GM18951 (cell line): ENCODE data around the gene TTC16.

Source experiments
- POLR2A ChIP-seq: IDR thresholded peaks from 4 replicates; pipeline ENCODE4 v1.6.1; 2011; ENCODE audit warnings: mild to moderate bottlenecking; ENCODE audit not compliant: insufficient read length, insufficient read depth; ENCODE audit errors: extremely low read depth
- in situ Hi-C: fragments of 300-500 bp; cut with MboI; formaldehyde crosslinking; loops from one replicate; pipeline ENCODE4 v1.12.0; 2022; ENCODE audit warnings: low sequenced_read_pairs, mixed read lengths, inconsistent platforms; ENCODE audit not compliant: unreplicated experiment

Gene TTC16

DNA sequence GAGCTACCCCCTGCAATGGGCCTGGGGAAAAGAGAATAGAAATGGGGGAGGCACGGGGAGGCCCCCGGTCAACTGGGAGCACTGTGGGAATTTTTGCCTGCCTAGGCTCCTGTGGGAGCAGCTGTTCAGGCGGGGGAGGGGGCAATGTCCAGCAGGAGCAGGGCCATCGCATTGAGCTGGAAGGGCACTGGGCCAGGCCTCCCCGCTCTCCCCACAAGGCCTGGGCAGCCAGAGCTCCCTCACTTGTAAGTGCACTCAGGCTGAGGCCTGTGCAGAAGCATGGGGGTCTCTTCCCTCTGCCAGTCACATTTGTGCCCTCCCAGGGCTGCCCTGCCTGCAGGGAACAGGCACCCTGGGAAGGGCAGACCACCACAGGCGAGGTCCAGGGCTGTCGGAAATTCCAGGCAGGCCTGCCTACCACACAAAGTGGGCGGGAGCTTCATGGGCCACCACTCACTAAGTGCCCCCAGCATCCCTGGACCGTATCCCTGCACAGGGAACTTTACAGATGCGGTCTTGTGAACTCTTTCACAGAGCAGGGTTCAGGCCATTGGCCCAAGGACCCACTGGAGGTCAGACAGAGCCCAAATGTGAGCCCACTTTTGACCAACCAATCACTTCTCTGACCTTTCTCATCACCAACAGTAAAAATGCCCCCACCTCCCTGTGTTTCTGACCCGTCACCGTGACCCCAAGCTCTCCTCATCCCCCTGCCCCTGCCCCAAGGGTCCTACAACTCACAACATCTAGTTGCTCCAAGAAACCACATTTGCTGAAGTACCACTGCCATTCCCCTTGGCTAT, 10.1 kb upstream of the TTC16 start:
- in situ Hi-C loops: no loop called here
- no peak for TF ChIP-seq POLR2A

DNA sequence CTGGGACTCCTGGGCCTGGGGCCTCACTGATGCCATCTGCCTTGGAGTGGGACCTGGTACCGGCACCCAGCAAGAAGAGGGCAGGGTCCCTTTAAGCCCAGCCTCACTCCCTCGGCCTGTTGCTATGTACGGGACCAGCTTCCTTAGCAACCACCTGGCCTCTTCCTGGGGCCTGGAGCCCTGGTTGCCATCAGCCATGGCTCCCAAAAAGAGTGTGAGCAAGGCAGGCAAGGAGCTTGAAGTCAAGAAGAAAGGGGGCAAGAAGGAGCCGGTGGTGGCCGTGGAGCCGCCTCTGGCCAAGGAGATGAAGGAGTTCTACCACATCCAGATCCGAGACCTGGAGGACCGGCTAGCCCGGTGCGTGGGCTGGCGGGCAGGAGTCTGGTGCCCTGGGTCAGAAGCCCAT, 9.0 kb upstream of the TTC16 start, which contains the start of gene CFAP157:
Gene CFAP157 (plus strand): TSS at position 153 of the 406 bp plus-strand sequence. CDS start 44 bp downstream, at position 197.
- no peak for TF ChIP-seq POLR2A
- in situ Hi-C loops: no loop called here

DNA sequence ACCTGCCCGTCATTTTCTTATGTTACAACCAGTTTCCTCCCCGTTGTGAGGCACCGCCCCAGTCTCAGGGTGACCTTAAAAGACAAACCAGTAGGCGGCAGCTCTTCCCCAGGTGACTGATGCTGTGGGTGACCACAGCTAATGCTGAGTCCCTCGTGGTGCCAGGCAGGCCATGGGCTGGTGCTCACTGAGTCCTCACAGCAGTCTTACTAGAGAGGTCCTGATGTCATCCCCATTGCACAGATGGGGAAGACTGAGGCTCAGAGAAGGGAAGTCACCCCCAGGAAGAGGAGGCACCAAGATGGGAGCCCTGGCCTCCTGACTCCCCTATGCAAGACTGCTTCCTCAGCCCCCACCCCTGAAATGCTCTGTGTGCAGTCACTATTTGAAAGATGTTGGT, 8.1 kb upstream of the TTC16 start:
- no peak for TF ChIP-seq POLR2A
- in situ Hi-C loops: no loop called here

DNA sequence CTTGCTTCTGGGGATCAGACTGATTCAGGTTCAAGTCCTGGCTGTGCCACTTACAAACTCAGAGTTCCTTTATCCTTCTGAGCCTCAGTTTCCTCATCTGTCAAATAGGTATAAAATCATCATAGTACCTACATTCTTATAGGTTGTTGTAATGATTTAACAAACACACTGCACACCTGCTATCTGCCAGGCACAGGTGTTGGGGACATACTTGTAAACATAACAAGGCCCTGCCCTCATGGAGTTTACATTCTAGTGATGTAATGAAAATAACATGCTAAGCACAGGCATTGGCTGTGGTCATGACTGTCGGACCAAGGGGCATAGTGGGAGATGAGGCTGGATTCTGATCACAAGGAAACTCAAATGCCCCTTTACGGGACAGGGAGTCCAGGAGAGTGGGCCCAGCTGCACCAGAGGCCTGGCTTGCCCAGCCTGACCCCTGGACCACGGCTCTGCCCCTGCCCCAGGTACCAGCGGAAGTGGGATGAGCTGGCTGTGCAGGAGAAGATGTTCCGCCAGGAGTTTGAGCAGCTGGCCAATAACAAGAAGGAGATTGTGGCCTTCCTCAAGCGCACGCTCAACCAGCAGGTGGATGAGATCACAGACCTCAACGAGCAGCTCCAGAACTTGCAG, 6.8 kb upstream of the TTC16 start:
- in situ Hi-C loops: no loop called here
- TF ChIP-seq POLR2A: no peak

DNA sequence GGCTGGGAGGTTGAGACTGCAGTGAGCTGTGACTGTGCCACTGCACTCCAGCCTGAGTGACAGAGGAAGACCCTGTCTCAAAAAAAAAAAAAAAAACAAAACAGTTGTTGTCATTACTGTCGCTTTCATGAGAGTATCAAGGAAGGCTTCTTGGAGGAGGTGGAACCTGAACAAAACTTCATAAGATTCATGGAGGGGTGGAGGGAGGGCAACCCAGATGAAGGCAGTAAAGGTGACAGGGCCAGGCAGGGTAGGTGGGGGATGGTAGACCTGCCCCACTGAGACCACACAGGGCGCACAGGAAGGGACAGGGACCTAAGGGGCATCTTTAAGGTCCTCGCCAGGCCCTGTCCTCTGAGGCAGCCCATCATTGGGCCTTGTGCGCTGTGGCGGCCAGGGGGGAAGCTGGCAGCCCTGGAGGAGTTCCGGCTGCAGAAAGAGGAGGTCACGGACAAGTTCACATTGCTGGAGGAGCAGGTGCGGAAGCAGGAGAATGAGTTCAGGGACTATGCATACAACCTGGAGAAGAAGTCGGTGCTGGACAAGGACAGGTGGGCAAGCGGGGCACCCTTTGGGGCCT, 5.6 kb upstream of the TTC16 start:
- no peak for TF ChIP-seq POLR2A
- in situ Hi-C loops: no loop called here

DNA sequence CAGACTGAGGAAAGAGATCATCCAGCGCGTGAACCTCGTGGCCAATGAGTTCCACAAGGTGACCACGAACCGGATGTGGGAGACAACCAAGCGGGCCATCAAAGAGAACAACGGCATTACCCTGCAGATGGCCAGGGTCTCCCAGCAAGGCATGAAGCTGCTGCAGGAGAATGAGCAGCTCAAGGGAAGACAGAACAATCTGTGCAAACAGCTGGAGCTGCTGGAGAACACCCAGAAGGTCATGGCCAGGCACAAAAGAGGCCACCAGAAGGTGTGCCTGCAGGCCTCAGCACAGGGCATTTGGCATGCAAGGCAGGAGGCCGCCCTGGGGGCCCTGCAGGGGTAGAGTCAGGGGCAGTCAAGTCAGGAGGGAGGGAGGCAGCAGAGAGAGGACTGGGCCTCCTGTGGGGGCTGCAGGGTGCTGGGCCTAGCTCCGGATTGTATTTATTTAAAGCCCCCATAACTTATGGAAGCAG, 4.6 kb upstream of the TTC16 start:
- TF ChIP-seq POLR2A: no peak
- in situ Hi-C loops: no loop called here

DNA sequence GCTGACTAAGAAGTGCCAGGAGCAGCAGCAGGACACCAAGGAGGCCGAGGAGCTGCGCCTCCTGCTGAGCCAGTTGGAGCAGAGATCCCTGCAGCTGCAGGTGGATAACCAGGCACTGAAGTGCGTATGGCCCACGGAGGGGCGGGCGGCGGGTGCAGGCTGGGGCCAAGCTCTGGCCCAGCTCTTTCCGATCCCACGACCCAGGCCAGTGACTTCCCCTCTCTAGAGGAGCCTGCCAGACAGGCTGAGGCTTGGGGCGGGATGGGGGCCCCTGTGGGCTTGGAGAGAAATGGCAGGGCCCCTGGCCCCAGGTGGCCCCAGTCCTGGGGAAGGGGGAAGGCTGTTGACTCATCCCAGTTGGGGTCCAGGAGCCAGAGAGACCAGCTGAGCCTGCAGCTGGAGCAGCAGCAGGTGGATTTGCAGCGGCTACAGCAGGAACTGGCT, 4.0 kb upstream of the TTC16 start:
- in situ Hi-C loops: no loop called here
- no peak for TF ChIP-seq POLR2A

DNA sequence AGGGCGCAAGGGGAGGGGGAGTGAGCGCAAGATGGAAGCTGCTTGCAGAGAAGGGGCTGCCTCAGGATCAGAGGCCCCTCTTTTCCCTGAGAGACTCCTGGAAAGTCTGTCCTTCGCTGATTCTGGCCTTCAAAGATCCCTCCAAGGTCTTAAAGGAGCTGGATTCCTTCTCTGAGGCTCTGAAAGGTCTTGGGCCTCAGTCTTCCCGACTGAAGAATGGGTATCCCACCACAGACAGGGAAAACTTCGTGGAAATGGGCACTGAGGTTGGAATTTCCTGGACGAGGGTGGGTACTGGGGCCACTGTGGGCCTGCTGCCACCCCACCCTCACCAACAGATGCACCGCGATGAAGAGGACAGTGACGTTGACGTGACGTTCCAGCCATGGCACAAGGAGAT, 3.5 kb upstream of the TTC16 start:
- no peak for TF ChIP-seq POLR2A

DNA sequence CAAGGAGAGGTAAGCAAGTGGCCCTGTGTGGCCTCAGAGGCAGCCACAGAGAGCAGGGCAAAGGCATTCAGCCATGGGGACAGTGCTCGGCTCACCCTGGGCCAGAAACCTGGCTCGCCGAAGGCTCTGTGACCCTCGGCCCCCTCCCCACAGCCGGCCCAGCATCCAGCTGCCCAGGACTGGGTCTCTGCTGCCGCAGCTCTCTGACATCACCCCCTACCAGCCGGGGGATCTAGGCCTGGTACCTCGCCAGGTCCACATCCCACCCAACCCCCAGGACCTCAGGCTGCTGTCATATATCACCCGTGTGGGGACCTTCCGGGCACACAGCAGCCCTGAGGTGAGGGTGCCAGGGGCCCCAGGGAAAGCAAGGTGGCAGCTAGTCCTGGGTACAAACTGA, 3.0 kb upstream of the TTC16 start:
- TF ChIP-seq POLR2A: no peak
- in situ Hi-C loops: no loop called here

More for the DNA sequence above, 3.5 kb upstream of the TTC16 start:
- in situ Hi-C loops: no loop called here

DNA sequence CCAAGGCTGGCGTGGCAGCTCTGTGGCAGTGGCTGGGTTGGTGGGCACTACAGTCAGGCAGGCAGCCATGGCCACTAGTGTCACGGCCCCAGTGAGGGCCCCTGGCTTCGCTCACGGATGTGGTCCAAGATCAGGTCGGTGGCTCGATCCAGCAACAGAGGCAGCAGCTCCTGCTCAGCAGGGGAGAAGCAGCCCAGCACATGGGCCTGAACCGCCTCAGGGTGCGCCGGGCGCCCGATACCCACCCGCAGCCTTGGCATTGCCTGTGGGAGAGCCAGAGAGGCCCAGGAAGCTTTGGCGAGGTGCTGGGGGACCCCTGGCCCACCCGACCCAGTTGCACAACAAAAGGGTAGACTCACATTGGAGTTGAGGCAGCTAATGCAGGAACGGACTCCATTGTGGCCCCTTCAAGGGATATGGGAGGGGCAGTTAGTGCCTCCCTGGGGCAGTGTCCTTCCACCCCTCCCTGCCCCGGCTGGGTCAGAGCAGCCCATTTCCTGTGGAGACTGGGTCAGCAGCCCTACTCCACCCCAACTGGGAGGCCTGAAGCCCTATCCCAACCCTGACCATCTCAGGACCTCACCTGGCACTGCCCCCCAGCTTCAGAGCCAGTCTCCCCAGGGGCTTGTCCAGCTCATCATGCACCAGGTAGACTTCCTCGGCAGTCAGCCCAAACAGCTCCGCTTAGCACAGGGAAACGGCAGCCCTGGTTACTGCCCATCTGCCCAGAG, 1.7 kb upstream of the TTC16 start:
- in situ Hi-C loops: no loop called here
- TF ChIP-seq POLR2A: no peak

DNA sequence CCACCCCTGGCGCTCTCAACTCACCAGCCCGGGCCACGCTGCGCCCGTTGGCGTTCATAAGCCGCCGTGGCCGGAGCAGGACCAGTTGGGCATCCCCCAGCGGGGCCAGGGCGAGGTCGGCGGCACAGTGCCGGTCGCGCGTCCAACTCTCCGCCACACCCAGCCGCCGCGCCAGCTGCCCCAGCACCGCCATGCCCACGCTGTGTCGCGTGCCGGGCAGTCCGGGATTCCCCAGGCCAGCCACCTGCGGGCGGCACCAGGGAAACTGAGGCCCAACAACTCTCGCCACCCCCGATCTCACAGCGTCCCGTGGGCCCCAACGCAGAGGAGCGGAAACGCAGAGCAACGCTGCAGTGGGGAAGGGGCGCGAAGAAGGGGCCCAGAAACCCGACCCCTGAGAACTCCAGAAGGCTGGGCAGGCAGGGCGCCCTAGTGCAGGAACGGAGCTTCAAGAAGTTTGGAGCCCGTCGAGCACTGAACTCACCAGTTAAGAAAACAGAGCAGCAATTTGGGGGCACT, 869 bp upstream of the TTC16 start:
- in situ Hi-C loops: no loop called here
- no peak for TF ChIP-seq POLR2A

DNA sequence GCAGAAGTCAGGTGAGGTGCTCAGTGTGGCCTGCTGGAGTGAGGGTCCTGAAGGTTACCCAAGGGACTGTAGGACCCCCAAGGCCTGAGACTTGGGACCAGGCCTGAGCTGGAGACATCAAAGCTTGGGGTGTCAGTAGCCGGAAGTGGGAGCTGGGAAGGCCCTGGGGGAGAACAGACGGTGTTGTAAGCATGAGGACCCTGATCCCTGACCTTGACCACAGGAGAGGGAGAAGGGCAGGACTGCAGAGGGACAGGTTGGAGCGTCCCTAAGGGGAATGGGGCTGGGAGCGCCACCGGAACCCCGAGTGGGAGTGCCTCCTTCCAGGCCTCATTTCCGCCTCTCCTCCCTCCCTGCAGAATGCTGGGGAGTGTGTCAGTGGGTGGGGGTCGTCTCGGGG, 533 bp downstream of the TTC16 start:
- no peak for TF ChIP-seq POLR2A
- in situ Hi-C loops: no loop called here

DNA sequence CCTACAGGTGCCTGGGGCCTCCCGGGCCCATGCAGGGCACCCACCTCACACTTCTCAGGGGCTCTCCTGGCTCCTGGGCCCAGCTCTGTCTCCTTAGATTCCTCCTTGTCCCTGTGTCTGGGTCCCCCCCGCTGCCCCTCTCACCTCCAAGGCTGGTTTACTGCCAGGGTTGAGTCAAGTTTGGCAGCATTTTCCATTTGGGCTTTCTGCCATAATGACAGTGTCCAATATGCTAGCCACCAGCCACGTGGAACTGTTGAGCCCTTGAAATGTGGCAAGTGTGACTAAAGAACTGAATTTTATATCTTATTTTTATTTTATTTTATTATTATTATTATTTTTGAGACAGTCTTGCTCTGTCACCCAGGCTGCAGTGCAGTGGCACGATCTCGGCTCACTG, 1.9 kb downstream of the TTC16 start:
- in situ Hi-C loops: no loop called here

More for the DNA sequence above, 1.9 kb downstream of the TTC16 start:
- TF ChIP-seq POLR2A: no peak
